Measurements from ENCODE around the gene NSUN4.

- TF ChIP-seq CTCF (IDR thresholded peaks at IDR 0.05; ENCODE audit: low read depth, low read length, poor library complexity, severe bottlenecking) (no peak), EZH2phosphoT487 (IDR thresholded peaks at IDR 0.05; ENCODE audit: borderline replicate concordance, low read length) (no peak)
Observed at GRCh38 chr1:46317323-46317722, 23.3 kb upstream of the NSUN4 start.
